SK-N-SH (cell line): ENCODE data around the gene TMOD3.

Experiments used
- EP300 ChIP-seq, 2 experiments: IDR thresholded peaks; 2 replicates each; pipeline versions ENCODE4 v1.4.0 to v1.6.1; 2012; ENCODE audit warnings: borderline replicate concordance in 1 of 2, low read depth in 1 of 2, low read length in 1 of 2
- POLR2AphosphoS5 ChIP-seq: IDR thresholded peaks from 2 replicates; pipeline ENCODE4 v1.6.1; 2012; ENCODE audit warnings: low read depth, low read length
- SMC3 ChIP-seq: IDR thresholded peaks from 2 replicates; pipeline ENCODE4 v1.6.1; 2012; ENCODE audit warnings: low read depth, low read length, improper control_type of control experiment
- TAF1 ChIP-seq: IDR thresholded peaks from 2 replicates; pipeline ENCODE4 v1.6.1; 2012; ENCODE audit warnings: low read depth, mild to moderate bottlenecking, low read length, moderate library complexity, borderline replicate concordance
- TF ChIP-seq, protein P1 (sequence below): fragments of 200-600 bp; sonication (generic); IDR thresholded peaks from 2 replicates; pipeline ENCODE4 v1.6.1; 2017; ENCODE audit warnings: antibody characterized with exemption, mild to moderate bottlenecking, moderate library complexity

DNA sequence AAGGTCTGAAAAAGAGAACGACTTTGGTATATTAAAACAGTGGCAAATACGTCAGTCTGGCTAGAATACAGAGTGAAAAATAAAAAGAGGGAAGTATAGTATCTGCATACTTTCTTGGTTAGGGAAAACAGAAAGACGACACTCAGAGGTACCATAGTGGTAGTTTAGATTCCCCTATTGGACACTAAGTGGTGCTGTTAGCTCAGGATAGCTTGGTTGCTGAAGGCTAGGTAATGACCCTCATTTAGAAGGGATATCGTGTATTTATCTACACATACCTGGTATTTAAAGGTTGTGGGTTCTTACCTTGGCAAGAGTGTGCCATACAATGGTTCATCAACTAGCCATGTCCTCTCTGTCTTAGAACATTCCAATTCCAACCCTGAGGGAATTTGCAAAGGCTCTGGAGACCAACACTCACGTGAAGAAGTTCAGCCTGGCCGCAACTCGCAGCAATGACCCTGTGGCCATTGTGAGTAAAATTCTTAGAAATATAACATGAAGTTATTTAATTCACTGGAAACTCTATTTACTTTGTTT lies 47.0 kb upstream of the TMOD3 start:
- TF ChIP-seq TAF1 = no peak
- TF ChIP-seq, protein P1, sequence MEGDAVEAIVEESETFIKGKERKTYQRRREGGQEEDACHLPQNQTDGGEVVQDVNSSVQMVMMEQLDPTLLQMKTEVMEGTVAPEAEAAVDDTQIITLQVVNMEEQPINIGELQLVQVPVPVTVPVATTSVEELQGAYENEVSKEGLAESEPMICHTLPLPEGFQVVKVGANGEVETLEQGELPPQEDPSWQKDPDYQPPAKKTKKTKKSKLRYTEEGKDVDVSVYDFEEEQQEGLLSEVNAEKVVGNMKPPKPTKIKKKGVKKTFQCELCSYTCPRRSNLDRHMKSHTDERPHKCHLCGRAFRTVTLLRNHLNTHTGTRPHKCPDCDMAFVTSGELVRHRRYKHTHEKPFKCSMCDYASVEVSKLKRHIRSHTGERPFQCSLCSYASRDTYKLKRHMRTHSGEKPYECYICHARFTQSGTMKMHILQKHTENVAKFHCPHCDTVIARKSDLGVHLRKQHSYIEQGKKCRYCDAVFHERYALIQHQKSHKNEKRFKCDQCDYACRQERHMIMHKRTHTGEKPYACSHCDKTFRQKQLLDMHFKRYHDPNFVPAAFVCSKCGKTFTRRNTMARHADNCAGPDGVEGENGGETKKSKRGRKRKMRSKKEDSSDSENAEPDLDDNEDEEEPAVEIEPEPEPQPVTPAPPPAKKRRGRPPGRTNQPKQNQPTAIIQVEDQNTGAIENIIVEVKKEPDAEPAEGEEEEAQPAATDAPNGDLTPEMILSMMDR = peak; percentile 31
- no peak for TF ChIP-seq EP300 (IDR thresholded peaks at IDR 0.05; ENCODE audit: borderline replicate concordance in 1 of 2, low read depth in 1 of 2, low read length in 1 of 2)
- TF ChIP-seq POLR2AphosphoS5 = no peak
- TF ChIP-seq SMC3 = no peak
